ENCODE results near the gene SHLD1. TPM values are rescaled to one million over a fixed set of nuclear protein-coding genes. Genes with fewer than 3 reads are reported as not detected.
"Not testable (repeated sequence)": the region's sequence is repeated elsewhere in the genome, so short reads cannot be mapped to it uniquely, and the experiment has no call there.

The SHLD1 gene
- polyA plus RNA-seq, 2 donors: 3.4 to 4.9 TPM

DNA sequence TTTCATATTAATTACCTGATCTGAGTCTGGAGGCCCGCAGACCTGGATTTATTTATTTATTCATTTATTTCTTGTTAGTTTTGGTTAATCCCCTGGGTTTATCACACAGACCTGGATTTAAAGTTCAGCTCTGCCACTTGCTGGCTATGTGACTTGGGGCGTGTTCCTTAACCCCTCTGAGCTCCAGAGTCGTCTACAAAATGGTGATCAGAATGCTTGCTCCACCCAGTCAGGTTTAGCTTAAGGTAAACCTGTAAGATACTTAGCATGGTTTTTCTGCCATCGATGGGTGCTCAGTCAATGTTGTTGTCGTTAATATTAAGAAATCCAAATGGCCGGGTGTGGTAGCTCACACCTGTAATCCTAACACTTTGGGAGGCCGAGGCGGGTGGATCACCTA lies 23.4 kb downstream of the SHLD1 start:
- Histone ChIP-seq H3K27ac (ENCODE audit: low read depth in 2 of 2, low read length in 1 of 2) (peak overlapping the region in 1 of 2 donors; percentile 31), H3K4me1 (ENCODE audit: control insufficient read depth in 2 of 2, insufficient read depth in 2 of 2, low read length in 1 of 2) (no peaks in the 10 kb centered on the region), H3K36me3 (ENCODE audit: control insufficient read depth in 2 of 2, insufficient read depth in 2 of 2, low read length in 1 of 2) (no peaks in the 10 kb centered on the region), H3K27me3 (ENCODE audit: control insufficient read depth in 1 of 2, insufficient read depth in 2 of 2, low read length in 2 of 2) (no peaks in the 10 kb centered on the region), H3K4me3 (ENCODE audit: low read depth in 1 of 2, low read length in 2 of 2) (no peak overlapping the region), H3K9me3 (ENCODE audit: control insufficient read depth in 2 of 2, insufficient read depth in 1 of 2, low read depth in 1 of 2, low read length in 1 of 2) (no peaks in the 10 kb centered on the region)
- 74 to 89% methylated on average over 8 of the region's 8 CpGs for WGBS, 2 donors

DNA sequence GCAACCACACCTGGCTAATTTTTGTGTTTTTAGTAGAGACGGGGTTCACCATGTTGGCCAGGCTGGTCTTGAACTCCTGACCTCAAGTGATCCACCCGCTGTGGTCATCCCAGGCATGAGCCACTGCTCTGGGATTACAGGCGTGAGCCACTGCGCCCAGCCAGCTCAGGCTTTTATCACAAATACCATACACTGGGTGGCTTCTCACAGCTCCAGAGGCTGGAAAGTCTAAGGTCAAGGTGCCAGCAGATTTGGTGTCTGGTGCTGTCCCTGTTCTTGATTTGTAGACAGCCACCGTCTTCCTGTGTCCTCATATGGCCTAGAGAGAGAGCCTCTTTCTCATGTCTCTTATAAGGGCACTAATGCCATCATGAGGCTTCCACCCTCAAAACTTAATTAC lies 25.9 kb downstream of the SHLD1 start:
- no peaks in the 10 kb centered on the region for H3K27me3 ChIP-seq (ENCODE audit: control insufficient read depth in 1 of 2, insufficient read depth in 2 of 2, low read length in 2 of 2)
- H3K36me3 ChIP-seq (ENCODE audit: control insufficient read depth in 2 of 2, insufficient read depth in 2 of 2, low read length in 1 of 2): no peaks in the 10 kb centered on the region
- H3K4me3 ChIP-seq (ENCODE audit: low read depth in 1 of 2, low read length in 2 of 2): no peak overlapping the region
- no peaks in the 10 kb centered on the region for H3K4me1 ChIP-seq (ENCODE audit: control insufficient read depth in 2 of 2, insufficient read depth in 2 of 2, low read length in 1 of 2)
- H3K9me3 ChIP-seq (ENCODE audit: control insufficient read depth in 2 of 2, insufficient read depth in 1 of 2, low read depth in 1 of 2, low read length in 1 of 2): no peaks in the 10 kb centered on the region
- 94 to 97% methylated on average over 5 of the region's 5 CpGs for WGBS, 2 donors
- H3K27ac ChIP-seq (ENCODE audit: low read depth in 2 of 2, low read length in 1 of 2): no peak overlapping the region

DNA sequence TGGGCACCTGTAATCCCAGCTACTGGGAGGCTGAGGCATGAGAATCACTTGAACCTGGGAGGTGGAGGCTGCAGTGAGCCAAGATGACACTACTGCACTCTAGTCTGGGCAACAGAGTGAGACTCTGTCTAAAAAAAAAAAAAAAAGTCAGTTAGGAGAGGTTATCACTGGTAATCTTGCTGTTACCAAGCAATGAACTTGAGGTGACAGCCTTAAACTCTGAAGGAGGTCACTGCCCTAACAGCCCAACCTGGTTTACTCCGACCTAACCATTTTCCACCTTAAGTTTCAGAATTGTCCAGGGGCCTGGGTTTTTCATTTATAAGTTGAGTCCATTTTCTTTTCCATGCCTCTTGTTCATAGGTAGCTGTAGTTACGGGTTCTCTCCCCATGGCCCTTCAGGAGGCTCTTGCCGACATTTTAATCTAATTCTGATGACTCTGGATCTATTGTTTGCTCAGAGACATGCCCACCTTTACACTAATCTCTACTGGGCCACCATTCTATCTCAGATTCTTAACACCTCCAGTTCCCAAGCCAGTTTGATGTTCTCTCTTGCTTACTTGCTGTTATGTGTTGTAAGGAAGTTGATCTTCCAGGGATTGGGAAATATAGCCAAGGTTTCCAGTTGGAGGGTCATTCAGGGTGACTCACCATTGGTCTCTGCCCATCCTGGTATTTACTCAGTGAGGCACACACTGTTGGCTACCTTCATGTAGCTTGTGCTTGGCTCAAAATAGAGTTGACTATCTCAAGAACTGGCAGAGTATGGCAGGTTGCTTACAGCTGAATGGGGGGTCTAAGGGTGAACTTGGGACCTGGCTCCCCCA lies 29.1 kb downstream of the SHLD1 start:
- Histone ChIP-seq H3K36me3 (ENCODE audit: control insufficient read depth in 2 of 2, insufficient read depth in 2 of 2, low read length in 1 of 2) (no peaks in the 10 kb centered on the region), H3K27ac (ENCODE audit: low read depth in 2 of 2, low read length in 1 of 2) (no peak overlapping the region)
- whole genome bisulfite sequencing, 2 donors: 88 to 94% methylated on average over 3 of the region's 3 CpGs

DNA sequence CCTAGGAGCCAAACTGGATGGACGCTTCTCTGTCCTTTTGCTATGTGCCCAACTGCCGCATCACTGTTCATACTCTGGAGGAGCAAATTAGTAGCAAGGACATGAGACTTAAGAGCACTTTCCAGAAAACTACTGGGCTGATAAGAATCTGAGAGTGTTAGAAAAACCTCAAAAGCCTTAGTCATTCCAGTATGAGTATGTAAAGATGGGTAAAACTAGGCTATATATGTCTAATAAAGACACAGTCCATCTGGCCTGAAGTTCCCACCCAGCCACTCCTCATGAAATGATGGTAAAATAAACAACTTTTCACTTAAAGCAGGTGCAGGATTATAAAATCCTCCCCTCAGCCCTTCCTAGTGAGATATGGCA lies 30.6 kb downstream of the SHLD1 start:
- 95 to 97% methylated on average over 2 of the region's 2 CpGs for WGBS, 2 donors
- Histone ChIP-seq H3K9me3 (ENCODE audit: control insufficient read depth in 2 of 2, insufficient read depth in 1 of 2, low read depth in 1 of 2, low read length in 1 of 2) (no peaks in the 10 kb centered on the region), H3K4me3 (ENCODE audit: low read depth in 1 of 2, low read length in 2 of 2) (no peak overlapping the region), H3K4me1 (ENCODE audit: control insufficient read depth in 2 of 2, insufficient read depth in 2 of 2, low read length in 1 of 2) (no peaks in the 10 kb centered on the region), H3K27ac (ENCODE audit: low read depth in 2 of 2, low read length in 1 of 2) (no peak overlapping the region), H3K27me3 (ENCODE audit: control insufficient read depth in 1 of 2, insufficient read depth in 2 of 2, low read length in 2 of 2) (no peaks in the 10 kb centered on the region), H3K36me3 (ENCODE audit: control insufficient read depth in 2 of 2, insufficient read depth in 2 of 2, low read length in 1 of 2) (no peaks in the 10 kb centered on the region)

More for the DNA sequence above, 29.1 kb downstream of the SHLD1 start:
- Histone ChIP-seq H3K9me3 (ENCODE audit: control insufficient read depth in 2 of 2, insufficient read depth in 1 of 2, low read depth in 1 of 2, low read length in 1 of 2) (no peaks in the 10 kb centered on the region), H3K4me3 (ENCODE audit: low read depth in 1 of 2, low read length in 2 of 2) (no peak overlapping the region), H3K27me3 (ENCODE audit: control insufficient read depth in 1 of 2, insufficient read depth in 2 of 2, low read length in 2 of 2) (no peaks in the 10 kb centered on the region), H3K4me1 (ENCODE audit: control insufficient read depth in 2 of 2, insufficient read depth in 2 of 2, low read length in 1 of 2) (no peaks in the 10 kb centered on the region)

DNA sequence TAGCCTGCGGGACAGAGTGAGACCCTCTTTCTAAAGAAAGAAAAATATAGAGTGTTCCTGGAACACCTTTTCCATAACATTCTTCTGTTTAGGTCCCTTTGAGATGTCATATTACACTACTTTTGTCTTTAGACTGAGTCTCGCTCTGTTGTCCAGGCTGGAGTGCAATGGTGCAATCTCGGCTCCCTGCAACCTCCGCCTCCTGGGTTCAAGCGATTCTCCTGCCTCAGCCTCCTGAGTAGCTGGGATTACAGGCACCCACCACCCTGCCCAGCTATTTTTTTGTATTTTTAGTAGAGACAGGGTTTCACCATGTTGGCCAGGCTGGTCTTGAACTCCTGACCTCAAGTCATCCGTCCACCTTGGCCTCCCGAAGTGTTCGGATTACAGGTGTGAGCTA lies 31.2 kb downstream of the SHLD1 start:
- 73 to 77% methylated on average over 8 of the region's 8 CpGs for WGBS, 2 donors
- not testable (repeated sequence) for H3K4me3 ChIP-seq (ENCODE audit: low read depth in 1 of 2, low read length in 2 of 2); H3K27me3 ChIP-seq (ENCODE audit: control insufficient read depth in 1 of 2, insufficient read depth in 2 of 2, low read length in 2 of 2); H3K4me1 ChIP-seq (ENCODE audit: control insufficient read depth in 2 of 2, insufficient read depth in 2 of 2, low read length in 1 of 2); H3K9me3 ChIP-seq (ENCODE audit: control insufficient read depth in 2 of 2, insufficient read depth in 1 of 2, low read depth in 1 of 2, low read length in 1 of 2); H3K27ac ChIP-seq (ENCODE audit: low read depth in 2 of 2, low read length in 1 of 2); H3K36me3 ChIP-seq (ENCODE audit: control insufficient read depth in 2 of 2, insufficient read depth in 2 of 2, low read length in 1 of 2)

DNA sequence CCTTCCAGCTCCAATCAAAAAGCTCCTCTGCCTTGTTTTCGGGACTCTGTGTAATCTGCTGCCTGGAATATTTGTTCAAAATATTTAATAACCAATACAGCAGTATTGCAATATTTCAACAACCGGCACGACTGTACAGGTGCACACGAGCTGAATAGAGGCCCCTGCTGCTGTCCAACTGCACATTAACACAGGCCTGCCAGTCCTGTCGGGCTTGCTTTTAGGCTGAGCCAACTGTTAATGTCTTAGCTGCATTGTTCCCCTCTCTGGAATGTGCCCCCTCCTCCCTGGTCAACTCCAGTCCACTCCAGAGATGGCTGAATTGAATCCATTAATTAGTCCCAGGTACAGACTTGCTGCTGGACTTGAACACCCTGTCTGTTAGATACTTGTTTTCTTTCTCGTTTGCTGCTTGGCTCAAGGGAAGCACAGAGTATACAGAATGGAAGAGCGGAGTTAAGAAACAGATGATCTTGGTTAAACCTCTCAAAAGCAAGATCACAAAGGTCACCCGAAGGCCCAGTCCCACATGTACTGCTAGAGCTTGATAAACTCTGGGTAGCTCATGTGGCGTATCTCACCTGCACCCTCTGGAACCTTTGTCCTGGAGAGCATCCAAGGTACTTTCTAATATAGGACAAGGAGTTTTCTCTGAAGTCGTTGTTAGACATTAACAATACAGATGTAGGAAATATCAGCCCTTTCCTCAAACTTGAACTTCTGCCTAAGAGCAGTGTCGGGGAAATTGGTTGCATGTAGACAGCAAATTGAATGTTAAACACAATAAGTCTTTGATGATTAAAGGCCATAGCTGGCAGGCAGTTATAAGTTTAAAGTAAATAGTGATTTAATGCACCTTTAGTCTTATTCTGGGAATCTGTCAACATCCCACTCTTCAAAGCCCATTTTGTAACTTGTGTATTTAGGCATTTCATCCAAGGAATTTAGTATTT lies 31.9 kb downstream of the SHLD1 start:
- no peaks in the 10 kb centered on the region for H3K4me1 ChIP-seq (ENCODE audit: control insufficient read depth in 2 of 2, insufficient read depth in 2 of 2, low read length in 1 of 2)
- WGBS, 2 donors: 37 to 39% methylated on average over 11 of the region's 11 CpGs

DNA sequence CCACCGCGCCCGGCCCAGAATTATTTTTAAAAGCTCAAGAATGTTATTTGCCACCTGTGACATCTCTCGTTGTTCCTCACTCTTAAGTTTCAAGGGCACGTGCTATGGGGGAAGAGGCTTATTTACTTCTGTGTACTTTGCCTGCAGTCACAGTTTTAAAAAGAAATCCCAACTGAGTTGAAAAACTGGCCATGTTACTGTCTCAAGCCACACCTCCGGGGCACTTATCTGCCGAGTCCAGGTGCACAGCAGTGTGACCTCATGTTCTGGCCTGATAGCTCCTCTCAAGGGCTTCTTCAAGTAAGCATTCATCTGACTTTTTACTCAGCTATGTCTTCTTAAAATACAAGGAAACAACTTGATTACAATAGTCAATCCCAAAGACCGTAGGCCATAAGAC lies 34.5 kb downstream of the SHLD1 start:
- Histone ChIP-seq H3K27me3 (ENCODE audit: control insufficient read depth in 1 of 2, insufficient read depth in 2 of 2, low read length in 2 of 2) (no peaks in the 10 kb centered on the region), H3K4me3 (ENCODE audit: low read depth in 1 of 2, low read length in 2 of 2) (no peak overlapping the region), H3K36me3 (ENCODE audit: control insufficient read depth in 2 of 2, insufficient read depth in 2 of 2, low read length in 1 of 2) (no peaks in the 10 kb centered on the region), H3K4me1 (ENCODE audit: control insufficient read depth in 2 of 2, insufficient read depth in 2 of 2, low read length in 1 of 2) (no peaks in the 10 kb centered on the region), H3K27ac (ENCODE audit: low read depth in 2 of 2, low read length in 1 of 2) (peak overlapping the region; percentile 84), H3K9me3 (ENCODE audit: control insufficient read depth in 2 of 2, insufficient read depth in 1 of 2, low read depth in 1 of 2, low read length in 1 of 2) (no peaks in the 10 kb centered on the region)
- WGBS, 2 donors: 69 to 81% methylated on average over 8 of the region's 8 CpGs

More for the DNA sequence above, 31.9 kb downstream of the SHLD1 start:
- Histone ChIP-seq H3K9me3 (ENCODE audit: control insufficient read depth in 2 of 2, insufficient read depth in 1 of 2, low read depth in 1 of 2, low read length in 1 of 2) (no peaks in the 10 kb centered on the region), H3K27ac (ENCODE audit: low read depth in 2 of 2, low read length in 1 of 2) (no peak overlapping the region), H3K4me3 (ENCODE audit: low read depth in 1 of 2, low read length in 2 of 2) (no peak overlapping the region), H3K27me3 (ENCODE audit: control insufficient read depth in 1 of 2, insufficient read depth in 2 of 2, low read length in 2 of 2) (no peaks in the 10 kb centered on the region), H3K36me3 (ENCODE audit: control insufficient read depth in 2 of 2, insufficient read depth in 2 of 2, low read length in 1 of 2) (no peaks in the 10 kb centered on the region)

DNA sequence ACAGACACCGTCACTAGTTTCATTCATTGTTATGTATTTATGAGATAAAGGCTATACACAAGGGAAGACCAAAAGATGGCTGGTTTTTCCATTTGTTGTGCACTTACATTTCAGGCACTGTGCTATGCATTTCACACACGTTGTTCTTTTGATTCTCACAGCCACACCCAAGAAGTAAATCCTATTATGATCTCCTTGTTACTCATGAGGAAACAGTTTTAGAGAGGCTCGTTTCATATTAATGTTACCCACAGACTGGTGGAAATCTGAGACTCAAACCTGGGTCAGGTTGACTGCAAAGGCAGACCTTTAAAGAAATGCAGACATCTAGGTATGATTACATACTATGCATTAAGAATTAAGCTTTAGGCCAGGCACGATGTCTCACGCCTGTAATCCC lies 34.9 kb downstream of the SHLD1 start:
- no peaks in the 10 kb centered on the region for H3K27me3 ChIP-seq (ENCODE audit: control insufficient read depth in 1 of 2, insufficient read depth in 2 of 2, low read length in 2 of 2)
- no peaks in the 10 kb centered on the region for H3K36me3 ChIP-seq (ENCODE audit: control insufficient read depth in 2 of 2, insufficient read depth in 2 of 2, low read length in 1 of 2)
- no peaks in the 10 kb centered on the region for H3K9me3 ChIP-seq (ENCODE audit: control insufficient read depth in 2 of 2, insufficient read depth in 1 of 2, low read depth in 1 of 2, low read length in 1 of 2)
- 64 to 68% methylated on average over 5 of the region's 5 CpGs for WGBS, 2 donors
- peak overlapping the region; percentile 84 for H3K27ac ChIP-seq (ENCODE audit: low read depth in 2 of 2, low read length in 1 of 2)
- no peaks in the 10 kb centered on the region for H3K4me1 ChIP-seq (ENCODE audit: control insufficient read depth in 2 of 2, insufficient read depth in 2 of 2, low read length in 1 of 2)
- H3K4me3 ChIP-seq (ENCODE audit: low read depth in 1 of 2, low read length in 2 of 2): no peak overlapping the region

DNA sequence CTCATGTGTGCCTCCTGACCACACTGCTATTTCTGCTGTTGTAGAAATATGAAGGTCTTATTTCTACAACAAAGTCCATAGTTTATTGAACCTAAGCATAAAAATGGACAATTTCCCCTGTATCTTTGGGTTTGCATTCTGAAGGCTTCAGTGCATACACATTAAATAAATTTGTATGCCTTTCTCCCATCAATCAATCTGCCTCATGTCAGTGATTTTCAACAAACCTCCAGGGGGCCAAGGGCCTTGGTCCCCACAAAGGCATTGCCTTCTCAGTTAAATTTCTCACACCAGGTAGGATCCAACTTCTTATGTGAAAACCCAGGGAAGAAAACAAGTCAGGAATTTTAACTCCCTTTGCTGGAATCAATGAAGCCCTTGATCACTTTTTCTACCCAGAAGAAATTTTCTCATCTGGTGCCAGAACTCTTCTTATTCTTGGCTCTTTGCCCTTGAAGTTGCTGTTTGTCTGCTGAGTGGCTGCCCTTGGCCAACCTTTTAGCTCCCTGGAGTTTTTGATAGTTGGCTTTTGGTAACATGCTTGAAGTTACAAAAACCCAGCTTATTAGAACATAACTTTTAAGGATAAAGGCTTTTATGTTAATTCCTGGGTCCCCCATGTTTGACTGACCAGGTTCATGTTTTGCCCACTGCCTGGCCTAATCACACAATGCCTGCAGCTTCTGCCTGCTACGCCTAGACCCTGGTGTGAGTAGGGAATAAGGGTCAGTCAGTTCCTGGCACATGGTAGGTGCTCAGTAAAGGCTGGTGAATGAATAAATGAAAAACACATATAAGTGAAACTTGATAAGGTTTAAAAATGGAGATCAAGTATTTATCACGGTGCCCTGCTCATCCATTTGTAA lies 37.0 kb downstream of the SHLD1 start:
- H3K4me1 ChIP-seq (ENCODE audit: control insufficient read depth in 2 of 2, insufficient read depth in 2 of 2, low read length in 1 of 2): no peaks in the 10 kb centered on the region
- no peaks in the 10 kb centered on the region for H3K27me3 ChIP-seq (ENCODE audit: control insufficient read depth in 1 of 2, insufficient read depth in 2 of 2, low read length in 2 of 2)
- no peaks in the 10 kb centered on the region for H3K36me3 ChIP-seq (ENCODE audit: control insufficient read depth in 2 of 2, insufficient read depth in 2 of 2, low read length in 1 of 2)
- 82 to 87% methylated on average over 2 of the region's 2 CpGs for WGBS, 2 donors
- no peaks in the 10 kb centered on the region for H3K9me3 ChIP-seq (ENCODE audit: control insufficient read depth in 2 of 2, insufficient read depth in 1 of 2, low read depth in 1 of 2, low read length in 1 of 2)
- no peak overlapping the region for H3K27ac ChIP-seq (ENCODE audit: low read depth in 2 of 2, low read length in 1 of 2)
- H3K4me3 ChIP-seq (ENCODE audit: low read depth in 1 of 2, low read length in 2 of 2): no peak overlapping the region
